Measurements from ENCODE around the gene DYNC1LI2.

GRCh38 chr16:66689282-66689681 lies 62.1 kb downstream of the DYNC1LI2 start:
- TF ChIP-seq CTCF (IDR thresholded peaks at IDR 0.05; ENCODE audit: low read depth, low read length, poor library complexity, severe bottlenecking): no peak
- no peak for TF ChIP-seq EZH2phosphoT487 (IDR thresholded peaks at IDR 0.05; ENCODE audit: borderline replicate concordance, low read length)
